KOPT-K1 (cell line): ENCODE results near the gene NFATC3.

ENCODE experiments used
- H3K27ac ChIP-seq: fragments of 200-600 bp; sonication (generic); 2 replicates; pipeline ENCODE4 v1.5.1; 2016; ENCODE audit warnings: antibody characterized with exemption, mild to moderate bottlenecking, low read depth, low read length; ENCODE audit not compliant: poor library complexity, severe bottlenecking
- H3K36me3 ChIP-seq: fragments of 200-600 bp; sonication (generic); 2 replicates; pipeline ENCODE4 v1.5.1; 2017; ENCODE audit warnings: antibody characterized with exemption, mild to moderate bottlenecking, low read length, moderate library complexity; ENCODE audit not compliant: insufficient read depth
- H3K9me3 ChIP-seq: fragments of 200-600 bp; sonication (generic); 2 replicates; pipeline ENCODE4 v1.5.1; 2017; ENCODE audit warnings: antibody characterized with exemption, low read length, mild to moderate bottlenecking; ENCODE audit not compliant: insufficient read depth, poor library complexity, severe bottlenecking

The NFATC3 gene

DNA sequence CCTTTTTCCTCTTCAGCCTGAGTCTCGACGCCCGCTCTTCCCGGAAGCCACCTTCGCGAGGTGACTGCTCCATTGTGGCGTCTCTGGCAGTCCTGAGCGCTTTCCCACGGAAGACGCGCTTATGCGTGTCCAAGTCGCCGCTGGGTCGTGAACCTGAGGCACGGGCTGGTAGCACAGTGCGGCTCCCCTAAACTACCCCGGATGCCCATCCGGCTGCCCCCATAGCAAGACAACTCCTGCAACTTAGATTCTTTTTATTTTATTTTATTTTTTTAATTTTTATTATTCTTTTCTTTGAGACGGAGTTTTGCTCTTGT is 152.8 kb downstream of the NFATC3 start:
- Histone ChIP-seq H3K27ac (no peak overlapping the region), H3K36me3 (no peaks in the 10 kb centered on the region), H3K9me3 (peaks cover 5% of the 10 kb centered on the region)

DNA sequence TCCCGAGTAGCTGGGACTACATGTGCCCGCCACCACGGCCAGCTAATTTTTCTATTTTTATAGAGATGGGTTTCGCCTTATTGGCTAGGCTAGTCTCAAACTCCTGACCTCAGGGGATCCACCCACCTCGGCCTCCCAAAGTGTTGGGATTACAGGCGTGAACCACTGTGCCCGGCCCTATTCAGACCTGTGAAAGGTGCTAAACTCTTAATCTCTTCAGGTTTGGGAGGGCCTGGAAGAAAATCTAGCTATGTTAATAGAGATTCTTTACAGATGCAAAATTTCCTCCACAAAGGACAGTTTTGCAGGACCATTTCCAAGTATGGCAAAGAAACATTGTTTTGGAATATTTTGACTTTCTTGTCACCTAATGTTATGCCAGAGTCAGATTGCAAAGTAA is 156.9 kb downstream of the NFATC3 start:
- no peak overlapping the region for H3K27ac ChIP-seq
- no peaks in the 10 kb centered on the region for H3K36me3 ChIP-seq

DNA sequence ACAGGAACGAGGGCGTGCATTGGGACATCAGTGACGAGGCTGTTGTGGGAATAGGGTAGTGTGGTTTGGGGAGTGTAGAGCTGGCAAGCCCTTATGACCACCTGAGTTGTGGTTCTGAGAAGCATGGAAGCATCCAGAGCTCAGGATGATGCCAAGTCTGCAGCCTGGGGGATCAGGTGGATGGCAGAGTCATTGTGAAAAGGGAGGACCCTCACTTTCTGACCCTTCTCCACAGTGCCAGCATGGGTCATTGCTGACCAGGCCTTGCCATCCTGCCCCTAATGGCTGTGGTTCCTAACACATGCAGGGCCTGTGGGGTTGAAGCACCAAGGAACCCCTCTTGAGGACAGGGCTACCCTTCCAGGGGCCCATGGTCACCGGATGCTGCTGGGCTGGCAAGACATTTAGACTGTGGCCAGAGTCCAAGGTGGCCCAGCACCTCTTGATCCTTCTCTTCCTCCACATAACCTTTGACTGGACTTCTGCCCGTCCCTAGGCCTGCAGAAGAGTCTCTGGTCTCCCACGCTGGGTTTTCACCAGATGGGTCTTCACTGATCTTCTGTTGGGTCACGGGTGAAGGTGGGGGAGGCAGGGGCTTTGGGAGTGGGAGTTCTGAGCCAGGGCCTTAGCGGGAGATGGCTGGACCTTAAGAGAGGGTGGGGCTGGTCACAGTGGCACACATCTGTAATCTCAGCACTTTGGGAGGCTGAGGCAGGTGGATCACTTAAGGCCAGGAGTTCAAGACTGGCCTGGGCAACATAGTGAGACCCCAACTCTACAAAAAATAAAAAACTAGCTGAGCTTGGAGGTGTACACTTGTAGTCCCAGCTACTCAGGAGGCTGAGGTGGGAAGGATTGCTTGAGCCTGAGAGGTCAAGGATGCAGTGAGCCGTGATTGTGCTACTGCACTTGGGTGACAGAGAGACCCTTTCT is 158.0 kb downstream of the NFATC3 start:
- no peak overlapping the region for H3K27ac ChIP-seq
- no peaks in the 10 kb centered on the region for H3K9me3 ChIP-seq
- H3K36me3 ChIP-seq, result no peaks in the 10 kb centered on the region

More for the DNA sequence above, 156.9 kb downstream of the NFATC3 start:
- H3K9me3 ChIP-seq, result no peaks in the 10 kb centered on the region

DNA sequence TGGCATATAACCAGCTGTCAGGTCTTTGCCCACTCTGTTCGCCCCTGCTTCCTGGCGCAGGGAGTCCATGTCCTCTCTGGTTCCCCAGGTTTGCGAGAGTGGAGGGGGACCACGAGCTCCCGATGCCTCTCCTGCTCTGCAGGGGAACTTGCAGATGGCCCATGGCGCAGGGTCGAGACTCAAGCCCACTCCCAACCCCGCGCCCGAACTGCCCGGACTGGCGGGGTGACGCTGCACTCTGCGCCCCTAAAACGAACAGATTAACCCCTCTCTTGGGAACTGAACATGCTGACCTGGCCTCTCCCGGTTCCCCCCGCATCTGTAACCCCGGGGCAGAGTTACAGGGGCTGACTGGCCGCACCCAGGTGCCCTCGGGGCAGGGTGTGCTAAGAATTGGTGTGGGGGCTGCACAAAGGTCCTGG is 159.3 kb downstream of the NFATC3 start:
- Histone ChIP-seq H3K9me3 (no peaks in the 10 kb centered on the region), H3K27ac (peak overlapping the region; percentile 47), H3K36me3 (no peaks in the 10 kb centered on the region)

DNA sequence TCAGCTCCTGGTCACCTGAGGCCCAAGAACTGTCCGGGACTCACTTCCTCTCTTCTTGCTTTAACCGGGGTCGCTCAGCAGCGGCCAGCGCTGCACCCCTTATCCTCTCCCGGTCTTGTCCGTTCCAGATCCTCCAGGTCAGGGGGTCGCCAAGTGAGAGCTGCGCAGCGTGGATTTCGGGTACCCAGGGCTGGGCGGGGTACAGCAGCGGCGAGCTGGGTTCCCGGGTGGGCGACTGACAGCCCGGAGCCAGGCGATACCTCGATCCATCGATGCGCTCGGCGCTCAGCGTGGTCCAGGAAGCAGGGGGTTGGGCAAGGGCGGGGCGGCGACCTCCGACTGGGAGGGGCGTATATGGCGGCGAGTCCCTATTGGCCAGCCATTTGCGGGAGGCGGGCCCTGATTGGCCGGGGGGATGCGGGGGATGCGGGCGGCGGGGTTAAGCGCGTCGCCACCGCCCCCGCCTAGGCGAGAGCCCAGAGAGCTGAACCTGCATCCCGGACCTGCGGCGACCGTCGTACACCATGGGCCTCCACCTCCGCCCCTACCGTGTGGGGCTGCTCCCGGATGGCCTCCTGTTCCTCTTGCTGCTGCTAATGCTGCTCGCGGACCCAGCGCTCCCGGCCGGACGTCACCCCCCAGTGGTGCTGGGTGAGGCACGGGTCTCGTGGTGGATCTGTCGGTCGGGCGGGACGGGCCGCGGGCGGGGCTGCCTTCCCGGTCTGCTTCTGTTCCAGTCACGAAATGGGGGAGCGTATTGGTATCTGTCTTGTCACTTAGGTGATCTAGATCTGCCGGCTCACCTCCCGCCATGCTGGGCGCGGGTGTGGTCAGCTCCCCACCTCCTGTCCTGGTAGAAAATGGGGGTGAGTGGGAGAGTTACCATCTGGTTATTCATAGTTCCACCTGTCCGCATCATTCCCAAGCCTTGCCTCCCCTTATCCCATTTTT is 160.0 kb downstream of the NFATC3 start, which contains the start of gene PLA2G15:
Gene PLA2G15 (plus strand): TSS at position 471 of the 951 bp plus-strand sequence. CDS start 54 bp downstream, at position 525.
- H3K27ac ChIP-seq, result peak within 1 kb of the TSS; percentile 47
- H3K9me3 ChIP-seq, result no peaks in the 10 kb centered on the region
- H3K36me3 ChIP-seq, result no peaks in the 10 kb centered on the region

DNA sequence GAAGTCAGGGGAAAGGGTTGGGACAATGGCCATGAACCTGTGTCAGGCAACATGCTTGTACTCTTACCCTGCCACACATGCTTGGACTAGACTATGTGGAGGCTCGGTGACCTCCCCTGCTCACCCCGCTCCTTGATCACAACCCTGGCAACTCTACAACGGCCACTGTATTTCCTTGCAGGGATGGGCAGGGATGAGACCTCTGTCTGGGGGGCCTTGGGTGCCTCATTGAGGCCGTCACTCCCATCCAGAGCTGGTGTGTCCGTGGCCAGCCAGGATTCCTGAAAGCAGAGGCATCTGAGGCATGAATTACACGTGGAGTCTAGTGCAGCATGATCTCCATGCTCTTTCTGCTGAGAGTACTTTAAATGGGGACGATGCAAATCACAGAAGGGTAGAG is 161.0 kb downstream of the NFATC3 start:
- H3K36me3 ChIP-seq, result 0 out of 2 replicates have a peak, but pooled peaks cover 4% of the 10 kb centered on the region
- H3K9me3 ChIP-seq, result no peaks in the 10 kb centered on the region
- no peak overlapping the region for H3K27ac ChIP-seq

DNA sequence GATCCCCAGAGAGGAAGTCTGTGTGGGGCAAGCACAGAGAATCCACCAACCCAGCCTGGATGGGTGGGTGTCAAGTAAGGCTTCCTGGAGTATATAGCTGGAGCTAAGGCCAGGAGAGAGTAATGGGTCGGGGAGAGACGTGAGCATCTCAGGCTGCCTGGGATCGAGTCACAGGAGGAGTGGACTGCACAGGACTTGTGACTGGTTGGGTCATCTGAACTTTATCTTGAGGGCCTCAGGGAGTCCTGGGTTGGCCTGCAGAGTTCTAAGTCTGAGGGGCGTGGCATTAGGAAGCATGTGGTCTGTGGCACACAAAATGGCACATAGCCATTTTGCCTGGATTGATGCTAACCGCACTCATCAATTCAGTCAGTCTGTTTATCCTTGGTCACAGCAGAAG is 161.5 kb downstream of the NFATC3 start:
- H3K27ac ChIP-seq, result no peak overlapping the region
- 0 out of 2 replicates have a peak, but pooled peaks cover 5% of the 10 kb centered on the region for H3K36me3 ChIP-seq
- no peaks in the 10 kb centered on the region for H3K9me3 ChIP-seq

DNA sequence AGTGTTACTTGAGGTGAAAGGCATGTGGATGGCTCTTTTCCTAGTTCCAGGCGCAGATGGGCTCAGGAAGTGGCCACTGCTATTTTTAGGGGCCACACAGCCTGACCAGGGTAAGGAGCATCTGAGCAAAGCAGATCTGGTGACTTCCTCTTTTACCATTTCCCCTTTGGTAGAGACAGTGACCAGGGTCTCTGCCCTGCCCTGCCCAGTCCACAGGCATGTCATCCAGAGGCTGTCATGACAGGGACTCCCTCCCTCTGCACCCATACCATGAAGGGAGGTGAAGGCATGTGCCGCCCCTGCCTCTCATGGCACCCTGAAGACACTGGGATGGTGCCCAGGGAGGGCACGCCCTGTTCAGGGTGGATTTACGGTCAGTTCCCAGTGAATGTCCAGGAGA is 162.2 kb downstream of the NFATC3 start:
- H3K9me3 ChIP-seq, result no peaks in the 10 kb centered on the region
- H3K27ac ChIP-seq, result no peak overlapping the region

DNA sequence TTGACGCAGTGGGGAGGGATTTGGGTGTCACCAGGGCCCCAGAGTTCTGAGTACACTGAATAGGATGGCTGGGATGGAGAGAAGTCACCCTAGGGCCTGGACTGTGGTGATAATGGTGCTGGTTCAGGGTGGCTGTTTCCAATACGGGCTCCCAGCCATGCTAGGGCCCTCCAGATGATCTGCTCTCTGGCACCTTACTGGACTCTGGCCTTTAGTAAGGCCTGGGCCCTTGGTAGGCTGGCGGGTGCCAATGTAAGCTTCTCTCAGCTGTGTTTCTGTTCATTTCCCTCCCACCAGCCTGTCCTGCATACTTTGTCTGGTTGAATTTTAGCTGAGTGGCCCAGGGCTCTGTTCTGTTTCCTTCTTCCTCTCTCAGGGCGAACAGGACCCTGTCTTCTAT is 162.8 kb downstream of the NFATC3 start:
- Histone ChIP-seq H3K27ac (no peak overlapping the region), H3K9me3 (no peaks in the 10 kb centered on the region), H3K36me3 (peaks cover 5% of the 10 kb centered on the region; the same call in 1 of the 2 replicates)

More for the DNA sequence above, 162.2 kb downstream of the NFATC3 start:
- H3K36me3 ChIP-seq, result peaks cover 5% of the 10 kb centered on the region; the same call in 1 of the 2 replicates

DNA sequence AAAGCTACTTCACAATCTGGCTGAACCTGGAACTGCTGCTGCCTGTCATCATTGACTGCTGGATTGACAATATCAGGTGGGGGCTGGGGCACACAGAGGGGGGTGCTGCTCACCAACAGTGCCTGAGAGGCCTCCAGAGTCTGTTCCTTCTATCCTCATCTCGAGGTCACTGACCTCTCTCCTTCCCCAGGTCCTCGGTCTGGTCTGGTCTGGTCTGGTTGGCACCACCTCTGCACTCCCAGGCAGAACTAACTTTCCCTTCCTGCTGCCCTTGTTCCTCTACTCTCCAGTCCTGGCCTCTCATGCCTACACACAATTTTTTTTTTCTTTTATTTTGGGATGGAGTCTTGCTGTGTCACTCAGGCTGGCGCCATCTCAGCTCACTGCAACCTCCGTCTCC is 164.2 kb downstream of the NFATC3 start:
- Histone ChIP-seq H3K27ac (no peak overlapping the region), H3K36me3 (peaks cover 9% of the 10 kb centered on the region; the same call in 1 of the 2 replicates), H3K9me3 (no peaks in the 10 kb centered on the region)

DNA sequence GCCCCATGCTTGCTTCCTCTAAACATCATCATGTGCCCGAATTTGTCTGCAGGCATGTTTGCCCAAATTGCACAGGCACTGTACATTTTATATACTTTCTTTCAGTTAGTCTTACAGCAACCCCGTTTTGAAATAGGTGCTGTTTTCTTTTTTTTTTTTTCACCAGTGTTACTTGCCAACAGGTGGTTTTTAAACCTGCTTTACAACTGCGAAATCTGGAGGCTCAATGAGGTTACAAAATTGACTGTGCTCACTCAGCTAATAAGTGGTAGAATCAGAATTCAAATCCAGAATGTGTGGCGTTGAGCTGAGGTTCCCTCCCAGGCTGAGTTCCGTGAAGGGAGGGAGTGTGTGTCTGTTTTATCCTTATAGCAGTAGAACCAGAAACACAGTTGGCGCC is 165.8 kb downstream of the NFATC3 start:
- Histone ChIP-seq H3K36me3 (peaks cover 24% of the 10 kb centered on the region), H3K9me3 (no peaks in the 10 kb centered on the region), H3K27ac (no peak overlapping the region)

DNA sequence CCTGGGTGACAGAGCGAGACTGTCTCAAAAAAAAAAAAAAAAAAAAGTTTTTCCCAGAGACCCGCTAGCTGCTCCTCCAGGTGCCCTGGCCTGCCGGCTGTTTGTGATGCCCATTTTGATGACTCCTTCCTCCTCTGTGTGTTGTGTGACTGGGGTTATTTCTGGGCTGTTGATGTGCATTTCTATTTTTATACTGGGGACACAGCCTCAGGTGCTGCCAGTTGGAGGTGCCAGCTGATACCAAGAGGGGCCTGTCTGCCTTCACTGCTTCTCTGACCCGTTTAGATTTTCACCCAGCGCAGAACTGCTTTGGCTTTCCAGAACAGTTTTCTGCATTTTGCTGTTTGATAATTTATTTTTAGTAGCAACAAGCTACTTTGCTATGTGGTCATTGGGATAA is 166.7 kb downstream of the NFATC3 start:
- no peaks in the 10 kb centered on the region for H3K9me3 ChIP-seq
- peaks cover 26% of the 10 kb centered on the region for H3K36me3 ChIP-seq
- no peak overlapping the region for H3K27ac ChIP-seq

DNA sequence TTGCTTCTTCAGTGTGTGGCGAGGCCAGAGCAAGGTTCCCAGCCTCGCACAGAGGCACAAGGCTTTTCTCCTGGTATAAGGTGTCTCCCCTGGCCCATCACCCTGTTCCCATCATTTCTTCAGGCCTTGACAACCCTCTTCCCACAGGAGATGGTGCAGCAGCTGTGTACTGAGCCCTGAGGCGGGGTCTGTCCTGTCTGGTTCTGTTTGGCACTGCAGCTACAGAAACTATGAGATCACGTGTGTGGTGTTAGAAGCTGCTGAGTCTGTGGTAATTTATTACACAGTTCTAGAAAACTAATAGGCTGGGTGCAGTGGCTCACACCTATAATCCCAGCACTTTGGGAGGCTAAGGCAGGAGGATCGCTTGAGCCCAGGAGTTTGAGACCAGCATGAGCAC is 167.2 kb downstream of the NFATC3 start:
- no peak overlapping the region for H3K27ac ChIP-seq
- peaks cover 26% of the 10 kb centered on the region for H3K36me3 ChIP-seq
- H3K9me3 ChIP-seq, result no peaks in the 10 kb centered on the region

DNA sequence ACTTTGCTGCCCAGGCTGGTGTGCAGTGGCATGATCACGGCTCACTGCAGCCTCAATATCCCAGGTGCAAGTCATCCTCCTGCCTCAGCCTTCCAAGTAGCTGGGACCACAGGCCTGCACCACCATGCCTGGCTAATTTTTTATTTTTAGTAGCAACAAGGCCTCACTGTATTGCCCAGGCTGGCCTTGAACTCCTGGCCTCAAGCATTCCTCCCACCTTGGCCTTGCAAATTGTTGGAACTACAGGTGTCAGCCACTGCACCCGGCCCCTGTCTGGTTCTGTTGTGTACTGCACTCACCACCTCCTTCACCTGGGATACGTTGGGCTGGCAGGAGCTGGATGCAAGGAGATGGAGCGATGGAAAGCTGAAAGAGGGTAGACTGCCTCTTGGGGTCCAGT is 168.6 kb downstream of the NFATC3 start:
- Histone ChIP-seq H3K27ac (no peak overlapping the region), H3K36me3 (peaks cover 26% of the 10 kb centered on the region), H3K9me3 (no peaks in the 10 kb centered on the region)

DNA sequence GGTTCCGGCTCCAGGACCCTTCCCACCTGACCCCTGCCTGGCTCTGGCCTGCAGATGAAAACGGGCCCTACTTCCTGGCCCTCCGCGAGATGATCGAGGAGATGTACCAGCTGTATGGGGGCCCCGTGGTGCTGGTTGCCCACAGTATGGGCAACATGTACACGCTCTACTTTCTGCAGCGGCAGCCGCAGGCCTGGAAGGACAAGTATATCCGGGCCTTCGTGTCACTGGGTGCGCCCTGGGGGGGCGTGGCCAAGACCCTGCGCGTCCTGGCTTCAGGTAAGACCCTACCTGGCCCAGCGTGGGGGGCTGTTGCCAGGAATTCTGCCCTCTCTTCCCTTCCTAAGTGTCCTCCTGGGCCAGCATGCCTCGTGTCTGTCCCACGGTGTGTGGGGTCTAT is 170.5 kb downstream of the NFATC3 start:
- peaks cover 26% of the 10 kb centered on the region for H3K36me3 ChIP-seq
- H3K9me3 ChIP-seq, result no peaks in the 10 kb centered on the region
- no peak overlapping the region for H3K27ac ChIP-seq
